ENCODE data around the gene NEO1. TPM values are rescaled to one million over a fixed set of nuclear protein-coding genes. Genes with fewer than 3 reads are reported as not detected.

NEO1 gene
- total RNA-seq, 1 donor from 2014 or later = 26.6 TPM

DNA sequence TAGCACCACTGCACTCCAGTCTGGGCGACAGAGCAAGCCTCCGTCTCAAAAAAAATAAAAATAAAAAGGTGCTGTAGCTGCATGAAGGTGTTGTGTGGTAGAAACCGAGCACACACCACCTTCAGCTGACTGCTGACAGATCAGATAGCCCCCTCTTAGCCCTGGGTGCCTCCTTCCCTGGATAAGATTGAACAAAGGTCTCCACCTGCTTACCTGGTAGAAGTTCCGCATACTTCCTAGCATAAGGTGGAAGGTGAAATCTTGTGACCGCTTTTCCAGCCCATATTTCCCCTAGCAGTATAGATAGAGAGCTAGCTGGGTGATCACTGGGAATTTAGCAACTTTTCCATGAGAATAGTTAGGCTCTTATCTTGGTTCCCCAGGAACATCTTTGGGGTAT is 18.7 kb upstream of the NEO1 start:
- no peak for DNase-seq (ENCODE audit: low read depth)
- TF ChIP-seq, protein P1, sequence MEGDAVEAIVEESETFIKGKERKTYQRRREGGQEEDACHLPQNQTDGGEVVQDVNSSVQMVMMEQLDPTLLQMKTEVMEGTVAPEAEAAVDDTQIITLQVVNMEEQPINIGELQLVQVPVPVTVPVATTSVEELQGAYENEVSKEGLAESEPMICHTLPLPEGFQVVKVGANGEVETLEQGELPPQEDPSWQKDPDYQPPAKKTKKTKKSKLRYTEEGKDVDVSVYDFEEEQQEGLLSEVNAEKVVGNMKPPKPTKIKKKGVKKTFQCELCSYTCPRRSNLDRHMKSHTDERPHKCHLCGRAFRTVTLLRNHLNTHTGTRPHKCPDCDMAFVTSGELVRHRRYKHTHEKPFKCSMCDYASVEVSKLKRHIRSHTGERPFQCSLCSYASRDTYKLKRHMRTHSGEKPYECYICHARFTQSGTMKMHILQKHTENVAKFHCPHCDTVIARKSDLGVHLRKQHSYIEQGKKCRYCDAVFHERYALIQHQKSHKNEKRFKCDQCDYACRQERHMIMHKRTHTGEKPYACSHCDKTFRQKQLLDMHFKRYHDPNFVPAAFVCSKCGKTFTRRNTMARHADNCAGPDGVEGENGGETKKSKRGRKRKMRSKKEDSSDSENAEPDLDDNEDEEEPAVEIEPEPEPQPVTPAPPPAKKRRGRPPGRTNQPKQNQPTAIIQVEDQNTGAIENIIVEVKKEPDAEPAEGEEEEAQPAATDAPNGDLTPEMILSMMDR (IDR thresholded peaks at IDR 0.05; ENCODE audit: insufficient read depth, low read length, poor library complexity, severe bottlenecking) = no peak

DNA sequence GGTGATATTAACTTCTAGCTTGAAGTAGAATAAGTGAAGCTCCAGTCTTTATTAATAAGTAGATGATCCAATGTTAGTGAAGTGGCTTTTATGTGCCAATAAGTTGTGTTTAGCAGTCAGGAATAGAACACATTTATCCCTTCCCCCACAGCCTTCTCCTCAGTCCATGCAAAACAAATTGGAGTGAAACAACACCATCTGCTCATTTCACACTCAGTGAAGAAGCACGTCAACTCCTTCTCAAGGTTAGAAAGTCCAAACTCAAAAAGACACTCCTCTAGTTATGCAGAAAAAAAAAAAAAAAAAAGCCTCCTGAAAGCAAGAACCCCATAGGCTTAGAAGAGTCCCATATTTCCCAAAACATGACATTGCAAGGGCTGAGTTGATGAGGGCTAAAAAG is 18.0 kb upstream of the NEO1 start:
- DNase-seq (ENCODE audit: low read depth) = no peak
- TF ChIP-seq, protein P1 (IDR thresholded peaks at IDR 0.05; ENCODE audit: insufficient read depth, low read length, poor library complexity, severe bottlenecking) = no peak
- Histone ChIP-seq H3K36me3 (ENCODE audit: control insufficient read depth, insufficient read depth, low read length) (no peaks in the 10 kb centered on the region), H3K27me3 (ENCODE audit: control insufficient read depth, insufficient read depth, low read length) (no peaks in the 10 kb centered on the region), H3K4me3 (ENCODE audit: low read depth, low read length) (no peak overlapping the region)

More for the DNA sequence above, 18.7 kb upstream of the NEO1 start:
- no peaks in the 10 kb centered on the region for H3K27me3 ChIP-seq (ENCODE audit: control insufficient read depth, insufficient read depth, low read length)
- no peaks in the 10 kb centered on the region for H3K36me3 ChIP-seq (ENCODE audit: control insufficient read depth, insufficient read depth, low read length)
- no peak overlapping the region for H3K4me3 ChIP-seq (ENCODE audit: low read depth, low read length)

DNA sequence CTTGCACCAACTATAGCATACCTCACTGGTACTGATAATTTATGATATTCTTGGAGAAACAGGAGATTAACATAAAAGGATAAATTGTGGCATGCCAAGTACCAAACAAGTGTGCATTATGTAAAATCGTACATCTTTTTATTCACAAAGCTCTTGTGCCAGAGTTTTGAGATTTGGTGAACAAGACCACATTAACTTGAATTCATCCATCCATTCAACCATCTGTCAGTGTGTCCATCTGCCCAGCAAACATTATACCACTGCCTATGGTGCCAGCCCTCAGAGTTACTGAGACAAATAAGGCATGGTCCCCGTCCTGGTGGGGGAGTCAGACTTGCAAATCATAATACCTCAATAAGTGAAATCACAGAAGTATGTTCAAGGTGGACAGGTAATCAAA is 17.0 kb upstream of the NEO1 start:
- Histone ChIP-seq H3K27me3 (ENCODE audit: control insufficient read depth, insufficient read depth, low read length) (no peaks in the 10 kb centered on the region), H3K4me3 (ENCODE audit: low read depth, low read length) (no peak overlapping the region), H3K36me3 (ENCODE audit: control insufficient read depth, insufficient read depth, low read length) (no peaks in the 10 kb centered on the region)
- DNase-seq (ENCODE audit: low read depth) = no peak
- TF ChIP-seq, protein P1 (IDR thresholded peaks at IDR 0.05; ENCODE audit: insufficient read depth, low read length, poor library complexity, severe bottlenecking) = no peak

DNA sequence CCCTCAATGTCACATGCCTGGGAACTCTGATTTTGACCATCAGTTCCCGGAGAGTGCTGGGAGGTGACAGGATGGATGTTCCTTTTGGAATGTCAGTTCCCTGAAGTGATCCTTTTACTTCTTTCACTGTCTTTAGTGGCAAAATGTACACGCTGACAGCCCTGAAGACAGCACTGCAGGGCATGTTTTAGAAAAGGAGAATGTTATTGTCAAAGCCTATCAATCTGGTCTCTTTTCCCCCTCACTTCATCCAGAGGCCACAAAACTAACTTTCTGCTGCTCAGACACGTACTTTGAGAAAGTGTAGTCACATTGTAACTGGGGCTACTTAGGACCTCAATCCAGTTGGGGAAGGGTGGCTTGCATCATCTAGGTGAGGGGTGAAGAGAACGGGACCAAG is 14.0 kb upstream of the NEO1 start:
- Histone ChIP-seq H3K36me3 (ENCODE audit: control insufficient read depth, insufficient read depth, low read length) (no peaks in the 10 kb centered on the region), H3K4me3 (ENCODE audit: low read depth, low read length) (no peak overlapping the region), H3K27me3 (ENCODE audit: control insufficient read depth, insufficient read depth, low read length) (no peaks in the 10 kb centered on the region)
- DNase-seq (ENCODE audit: low read depth) = no peak
- TF ChIP-seq, protein P1 (IDR thresholded peaks at IDR 0.05; ENCODE audit: insufficient read depth, low read length, poor library complexity, severe bottlenecking) = no peak

DNA sequence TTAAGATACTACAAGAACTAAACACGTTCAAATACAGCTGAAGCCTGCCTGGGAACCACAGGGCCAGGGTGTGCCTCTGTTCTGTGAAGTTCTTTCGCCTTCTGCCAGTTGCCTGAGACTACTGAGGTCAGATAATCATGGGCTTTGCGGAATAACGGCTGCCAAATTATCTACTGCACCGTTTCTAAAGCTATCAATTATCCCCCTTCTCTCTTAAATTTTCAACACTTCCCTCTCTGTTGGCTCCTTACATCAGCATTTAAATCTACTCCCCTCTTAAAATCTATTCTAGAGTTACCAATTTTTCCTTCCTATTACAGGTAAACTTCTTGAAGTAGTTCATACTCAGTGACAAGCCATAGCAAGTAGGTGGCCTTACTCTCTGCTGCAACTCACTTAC is 6.2 kb upstream of the NEO1 start:
- TF ChIP-seq, protein P1 (IDR thresholded peaks at IDR 0.05; ENCODE audit: insufficient read depth, low read length, poor library complexity, severe bottlenecking) = no peak
- no peaks in the 10 kb centered on the region for H3K27me3 ChIP-seq (ENCODE audit: control insufficient read depth, insufficient read depth, low read length)
- H3K4me3 ChIP-seq (ENCODE audit: low read depth, low read length) = no peak overlapping the region
- DNase-seq (ENCODE audit: low read depth) = no peak
- no peaks in the 10 kb centered on the region for H3K36me3 ChIP-seq (ENCODE audit: control insufficient read depth, insufficient read depth, low read length)

DNA sequence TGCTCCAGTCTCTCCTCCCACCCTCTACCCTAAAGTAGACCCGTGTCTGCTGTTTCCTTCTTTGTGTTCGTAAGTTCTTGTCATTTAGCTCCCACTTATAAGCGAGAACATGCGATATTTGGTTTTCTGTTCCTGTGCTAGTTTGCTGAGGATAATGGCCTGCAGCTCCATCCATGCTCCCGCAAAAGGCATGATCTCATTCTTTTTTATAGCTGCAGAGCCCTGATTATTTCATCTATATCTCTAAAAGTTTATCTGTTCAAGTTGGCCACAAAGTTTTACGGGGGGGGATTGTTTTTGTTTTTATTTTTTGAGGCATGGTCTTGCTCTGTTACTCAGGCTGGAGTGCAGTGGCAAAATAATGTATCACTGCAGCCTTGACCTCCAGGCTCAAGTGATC is 4.4 kb upstream of the NEO1 start:
- TF ChIP-seq, protein P1 (IDR thresholded peaks at IDR 0.05; ENCODE audit: insufficient read depth, low read length, poor library complexity, severe bottlenecking) = no peak
- no peak for DNase-seq (ENCODE audit: low read depth)
- Histone ChIP-seq H3K27me3 (ENCODE audit: control insufficient read depth, insufficient read depth, low read length) (no peaks in the 10 kb centered on the region), H3K4me3 (ENCODE audit: low read depth, low read length) (no peak overlapping the region), H3K36me3 (ENCODE audit: control insufficient read depth, insufficient read depth, low read length) (no peaks in the 10 kb centered on the region)
